ENCODE measurements around the gene ABI1. TPM values are rescaled to one million over a fixed set of nuclear protein-coding genes. Genes with fewer than 3 reads are reported as not detected.

The ABI1 gene
- total and polyA plus RNA-seq, 9 of the 15 experiments (the other 6 are each of a cell fraction or from before 2014, with no cell fraction given), result 22.1 to 52.3 (median 39.0) TPM

DNA sequence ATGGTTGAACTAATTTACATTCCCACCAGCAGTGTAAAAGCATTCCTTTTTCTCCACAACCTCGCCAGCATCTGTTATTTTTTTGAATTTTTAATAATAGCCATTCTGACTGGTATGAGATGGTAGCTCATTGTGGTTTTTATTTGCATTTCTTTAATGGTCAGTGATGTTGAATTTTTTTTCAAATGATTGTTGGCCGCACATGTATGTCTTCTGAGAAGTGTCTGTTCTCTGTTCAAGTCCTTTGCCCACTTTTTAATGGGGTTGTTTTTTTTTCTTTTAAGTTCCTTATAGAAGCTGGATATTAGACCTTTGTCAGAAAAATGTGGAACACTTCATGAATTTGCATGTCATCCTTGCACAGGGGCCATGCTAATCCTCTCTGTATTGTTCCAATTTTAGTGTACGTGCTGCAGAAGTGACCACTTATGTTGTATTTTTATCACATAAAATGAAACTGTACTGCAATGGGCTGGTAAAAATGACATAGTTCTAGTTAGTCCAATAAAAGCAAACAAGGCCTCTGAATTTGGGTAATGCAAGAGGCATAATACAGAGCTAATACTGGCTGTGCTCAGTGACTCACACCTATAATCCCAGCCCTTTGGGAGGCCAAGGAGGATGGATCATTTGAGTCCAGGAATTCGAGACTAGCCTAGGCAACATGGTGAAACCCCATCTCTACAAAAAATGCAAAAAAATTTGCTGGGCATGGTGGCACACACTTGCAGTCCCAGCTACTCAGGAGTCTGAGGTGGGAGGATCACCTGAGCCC lies 70.3 kb downstream of the ABI1 start:
- Histone ChIP-seq H3K36me3 (ENCODE audit: control insufficient read depth, insufficient read depth, low read length) (no peaks in the 10 kb centered on the region), H3K27me3 (ENCODE audit: control insufficient read depth in 2 of 2, insufficient read depth in 2 of 2, low read length in 2 of 2) (no peaks in the 10 kb centered on the region), H3K4me3 (no peak overlapping the region), H3K4me2 (ENCODE audit: insufficient read depth, low read length) (no peak overlapping the region), H3K9ac (ENCODE audit: insufficient read depth in 1 of 2, low read depth in 2 of 2, low read length in 2 of 2) (no peak overlapping the region), H3K9me3 (replicated peaks; ENCODE audit: control insufficient read depth, insufficient read depth, low read depth, low read length) (no peaks in the 10 kb centered on the region), H3K27ac (ENCODE audit: extremely low read depth, low read depth, low read length) (no peak overlapping the region), H3K9me1 (ENCODE audit: control insufficient read depth, insufficient read depth, low read length) (no peaks in the 10 kb centered on the region), H4K20me1 (replicated peaks; ENCODE audit: control insufficient read depth, insufficient read depth, low read length) (no peaks in the 10 kb centered on the region), H3K4me1 (replicated peaks in 1 of 2; ENCODE audit: control insufficient read depth in 2 of 2, insufficient read depth in 2 of 2, low read length in 2 of 2) (no peaks in the 10 kb centered on the region), H2AFZ (ENCODE audit: low read depth, low read length) (no peak overlapping the region), H3K79me2 (ENCODE audit: control insufficient read depth, insufficient read depth, low read length) (peaks cover 50% of the 10 kb centered on the region)
- BruUV-seq (replicated peaks), result no TSS peak
- in situ Hi-C loops (cut with MboI), result no loop called here
- ChIA-PET CTCF (ENCODE audit: low intra/inter-chr PET ratio) (no interaction called here), POLR2A (no interaction called here)
- no peak for DNase-seq (ENCODE audit: extremely low read depth in 1 of 4, low spot score in 3 of 4)
- intact Hi-C loops (cut with micrococcal nuclease), result no loop called here
- ATAC-seq, result no peak
- 87% methylated on average over 4 of the region's 4 CpGs for WGBS (ENCODE audit: insufficient coverage, low coverage, missing lambda C conversion rate)
- no peak for FAIRE-seq
- no peak for TF ChIP-seq SOX6 (IDR thresholded peaks at IDR 0.05)
- TF ChIP-seq ZNF75A (CRISPR knock-in tag; IDR thresholded peaks at IDR 0.05), result no peak
- TF ChIP-seq, protein P1, sequence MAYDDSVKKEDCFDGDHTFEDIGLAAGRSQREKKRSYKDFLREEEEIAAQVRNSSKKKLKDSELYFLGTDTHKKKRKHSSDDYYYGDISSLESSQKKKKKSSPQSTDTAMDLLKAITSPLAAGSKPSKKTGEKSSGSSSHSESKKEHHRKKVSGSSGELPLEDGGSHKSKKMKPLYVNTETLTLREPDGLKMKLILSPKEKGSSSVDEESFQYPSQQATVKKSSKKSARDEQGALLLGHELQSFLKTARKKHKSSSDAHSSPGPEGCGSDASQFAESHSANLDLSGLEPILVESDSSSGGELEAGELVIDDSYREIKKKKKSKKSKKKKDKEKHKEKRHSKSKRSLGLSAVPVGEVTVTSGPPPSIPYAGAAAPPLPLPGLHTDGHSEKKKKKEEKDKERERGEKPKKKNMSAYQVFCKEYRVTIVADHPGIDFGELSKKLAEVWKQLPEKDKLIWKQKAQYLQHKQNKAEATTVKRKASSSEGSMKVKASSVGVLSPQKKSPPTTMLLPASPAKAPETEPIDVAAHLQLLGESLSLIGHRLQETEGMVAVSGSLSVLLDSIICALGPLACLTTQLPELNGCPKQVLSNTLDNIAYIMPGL (CRISPR knock-in tag; IDR thresholded peaks at IDR 0.05), result no peak
- TF ChIP-seq HOXB6 (CRISPR knock-in tag; IDR thresholded peaks at IDR 0.05; ENCODE audit: borderline replicate concordance), result no peak
- TF ChIP-seq PML (IDR thresholded peaks at IDR 0.05; ENCODE audit: low read length), result no peak
- no peak for TF ChIP-seq KAT7 (CRISPR knock-in tag; IDR thresholded peaks at IDR 0.05; ENCODE audit: borderline replicate concordance)
- TF ChIP-seq MCM2 (IDR thresholded peaks at IDR 0.05; ENCODE audit: low read depth), result no peak
- TF ChIP-seq SMAD4 (CRISPR knock-in tag; conservative IDR thresholded peaks at IDR 0.05), result no peak
- TF ChIP-seq MECOM (CRISPR knock-in tag; IDR thresholded peaks at IDR 0.05), result no peak
- TF ChIP-seq SREBF1 (IDR thresholded peaks at IDR 0.05; ENCODE audit: borderline replicate concordance, low read depth, low read length), result no peak
- no peak for TF ChIP-seq TBL1XR1 (IDR thresholded peaks at IDR 0.05; ENCODE audit: low read length in 2 of 2)
- no peak for TF ChIP-seq BCOR (IDR thresholded peaks at IDR 0.05)
- TF ChIP-seq, protein P2, sequence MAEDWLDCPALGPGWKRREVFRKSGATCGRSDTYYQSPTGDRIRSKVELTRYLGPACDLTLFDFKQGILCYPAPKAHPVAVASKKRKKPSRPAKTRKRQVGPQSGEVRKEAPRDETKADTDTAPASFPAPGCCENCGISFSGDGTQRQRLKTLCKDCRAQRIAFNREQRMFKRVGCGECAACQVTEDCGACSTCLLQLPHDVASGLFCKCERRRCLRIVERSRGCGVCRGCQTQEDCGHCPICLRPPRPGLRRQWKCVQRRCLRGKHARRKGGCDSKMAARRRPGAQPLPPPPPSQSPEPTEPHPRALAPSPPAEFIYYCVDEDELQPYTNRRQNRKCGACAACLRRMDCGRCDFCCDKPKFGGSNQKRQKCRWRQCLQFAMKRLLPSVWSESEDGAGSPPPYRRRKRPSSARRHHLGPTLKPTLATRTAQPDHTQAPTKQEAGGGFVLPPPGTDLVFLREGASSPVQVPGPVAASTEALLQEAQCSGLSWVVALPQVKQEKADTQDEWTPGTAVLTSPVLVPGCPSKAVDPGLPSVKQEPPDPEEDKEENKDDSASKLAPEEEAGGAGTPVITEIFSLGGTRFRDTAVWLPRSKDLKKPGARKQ (CRISPR knock-in tag; IDR thresholded peaks at IDR 0.05), result no peak
- no peak for TF ChIP-seq HSF4 (CRISPR knock-in tag; IDR thresholded peaks at IDR 0.05; ENCODE audit: borderline replicate concordance)
- TF ChIP-seq, protein P3, sequence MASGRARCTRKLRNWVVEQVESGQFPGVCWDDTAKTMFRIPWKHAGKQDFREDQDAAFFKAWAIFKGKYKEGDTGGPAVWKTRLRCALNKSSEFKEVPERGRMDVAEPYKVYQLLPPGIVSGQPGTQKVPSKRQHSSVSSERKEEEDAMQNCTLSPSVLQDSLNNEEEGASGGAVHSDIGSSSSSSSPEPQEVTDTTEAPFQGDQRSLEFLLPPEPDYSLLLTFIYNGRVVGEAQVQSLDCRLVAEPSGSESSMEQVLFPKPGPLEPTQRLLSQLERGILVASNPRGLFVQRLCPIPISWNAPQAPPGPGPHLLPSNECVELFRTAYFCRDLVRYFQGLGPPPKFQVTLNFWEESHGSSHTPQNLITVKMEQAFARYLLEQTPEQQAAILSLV (tag; IDR thresholded peaks at IDR 0.05), result no peak
- TF ChIP-seq SIX5 (IDR thresholded peaks at IDR 0.05; ENCODE audit: borderline replicate concordance in 1 of 2, insufficient read depth in 1 of 2, low read depth in 1 of 2, low read length in 2 of 2), result no peak
